Epidermal melanocyte (primary cell): ENCODE results near the gene TEX19.
"Not testable (repeated sequence)": the region's sequence is repeated elsewhere in the genome, so short reads cannot be mapped to it uniquely, and the experiment has no call there.

Experiments used
- DNase-seq: peaks from one replicate; pipeline ENCODE4 v3.0.0; 2011; ENCODE audit warnings: low spot score; ENCODE audit not compliant: insufficient read length

The TEX19 gene

GRCh38 chr17:82354804-82355308, 4.2 kb upstream of the TEX19 start:
- no peak for DNase-seq

GRCh38 chr17:82355770-82356427, 3.1 kb upstream of the TEX19 start:
- DNase-seq: no peak

GRCh38 chr17:82356845-82357355, 2.1 kb upstream of the TEX19 start:
- DNase-seq: no peak

GRCh38 chr17:82357394-82357793, 1.7 kb upstream of the TEX19 start:
- no peak for DNase-seq

- DNase-seq: not testable (repeated sequence)
Observed at GRCh38 chr17:82359451-82360074, 516 bp downstream of the TEX19 start.

GRCh38 chr17:82361885-82362633, 3.0 kb downstream of the TEX19 start:
- DNase-seq: no peak

GRCh38 chr17:82365606-82366295, 6.7 kb downstream of the TEX19 start:
- DNase-seq: no peak

GRCh38 chr17:82366749-82367148, 7.7 kb downstream of the TEX19 start:
- DNase-seq: no peak

- no peak for DNase-seq
Observed at GRCh38 chr17:82367724-82368524, 8.9 kb downstream of the TEX19 start.

- DNase-seq: no peak
Observed at GRCh38 chr17:82369211-82369610, 10.2 kb downstream of the TEX19 start.

GRCh38 chr17:82370471-82371332, 11.7 kb downstream of the TEX19 start:
- peak; percentile 59 for DNase-seq

GRCh38 chr17:82371333-82372248, 12.5 kb downstream of the TEX19 start, which contains the start of gene UTS2R:
UTS2R (plus strand) TSS chr17:82371765; CDS start chr17:82374325, 2,560 bp downstream.
- no peak for DNase-seq

- no peak for DNase-seq
Observed at GRCh38 chr17:82372249-82373071, 13.4 kb downstream of the TEX19 start.

- not testable (repeated sequence) for DNase-seq
Observed at GRCh38 chr17:82373072-82373452, 14.0 kb downstream of the TEX19 start.

GRCh38 chr17:82373731-82374625, 14.9 kb downstream of the TEX19 start:
- no peak for DNase-seq

- DNase-seq: no peak
Observed at GRCh38 chr17:82374626-82375331, 15.7 kb downstream of the TEX19 start.
